Gastroesophageal sphincter (tissue), 4 donors: ENCODE data around the gene OR5C1. TPM values are rescaled to one million over a fixed set of nuclear protein-coding genes. Genes with fewer than 3 reads are reported as not detected.

Experiments used
- ATAC-seq: fragments of 150-250 bp; one replicate; pipeline ENCODE4 v1.9.1; 2016; ENCODE audit warnings: mild to moderate bottlenecking, moderate library complexity
- H3K27ac ChIP-seq, 4 donors: fragments of 200-600 bp; sonication (generic) in 3 of 4; 1 replicate in 3 of 4; 2 replicates in 1 of 4; pipeline ENCODE4 v1.5.1; 2016 to 2019
- H3K27me3 ChIP-seq: fragments of 200-600 bp; sonication (generic); one replicate; pipeline ENCODE4 v1.5.1; 2019
- H3K36me3 ChIP-seq, 2 donors: fragments of 200-600 bp; sonication (generic); one replicate each; pipeline ENCODE4 v1.5.1; 2019; ENCODE audit warnings: control low read depth in 1 of 2
- H3K4me1 ChIP-seq, 3 donors: fragments of 200-600 bp; sonication (generic); 1 replicate in 2 of 3; 2 replicates in 1 of 3; pipeline ENCODE4 v1.5.1; 2016 to 2019; ENCODE audit warnings: control low read depth in 2 of 3
- H3K4me3 ChIP-seq, 2 donors: fragments of 200-600 bp; sonication (generic); one replicate each; pipeline ENCODE4 v1.5.1; 2019; ENCODE audit warnings: mild to moderate bottlenecking in 1 of 2, moderate library complexity in 1 of 2
- H3K9me3 ChIP-seq, 3 donors: fragments of 200-600 bp; sonication (generic); one replicate each; pipeline ENCODE4 v1.5.1; 2017 to 2019; ENCODE audit warnings: control low read depth in 2 of 3
- CTCF ChIP-seq, 4 experiments: fragments of 200-600 bp in 2 of 4; fragments of 450-650 bp in 2 of 4; sonication (generic) in 1 of 4; IDR thresholded peaks; one replicate each; pipeline ENCODE4 v1.5.1; 2017 to 2019; ENCODE audit warnings: antibody characterized with exemption in 4 of 4, mild to moderate bottlenecking in 2 of 4, moderate library complexity in 2 of 4
- EP300 ChIP-seq: sonication (generic); formaldehyde crosslinking; IDR thresholded peaks from one replicate; pipeline ENCODE4 v1.6.1; 2017; ENCODE audit warnings: antibody characterized with exemption, mild to moderate bottlenecking
- POLR2A ChIP-seq, 2 donors: fragments of 450-650 bp; IDR thresholded peaks; one replicate each; pipeline ENCODE4 v1.6.1; 2017; ENCODE audit warnings: antibody characterized with exemption in 2 of 2, mild to moderate bottlenecking in 2 of 2, moderate library complexity in 1 of 2
- POLR2AphosphoS5 ChIP-seq: sonication (generic); formaldehyde crosslinking; IDR thresholded peaks from one replicate; pipeline ENCODE4 v1.6.1; 2017; ENCODE audit warnings: antibody characterized with exemption
- WGBS, 2 donors: methylation state at CpG; one replicate each; pipeline ENCODE4 v1.1.5; 2018; ENCODE audit warnings: low coverage in 1 of 2; 5-methylcytosine and 5-hydroxymethylcytosine counted together
- total RNA-seq, 4 donors: library from RNA; depleted of rRNA; stranded (reverse); fragments of >200 nt; gene quantifications; one replicate each; pipeline ENCODE4 v1.1.0, GENCODE V29; 2016

Gene OR5C1
- total RNA-seq, 4 donors from 2014 or later: not detected

GRCh38 chr9:122786338-122786737, 2.4 kb upstream of the OR5C1 start:
- Histone ChIP-seq H3K27ac (no peak overlapping the region), H3K27me3 (no peaks in the 10 kb centered on the region), H3K36me3 (no peaks in the 10 kb centered on the region), H3K9me3 (no peaks in the 10 kb centered on the region), H3K4me1 (no peaks in the 10 kb centered on the region), H3K4me3 (no peak overlapping the region)
- WGBS, 2 donors: 72 to 97% methylated on average over 2 to 4 of the region's 4 CpGs
- ATAC-seq: no peak
- no peak for TF ChIP-seq POLR2A (IDR thresholded peaks at IDR 0.05)
- TF ChIP-seq EP300: no peak
- TF ChIP-seq POLR2AphosphoS5: no peak
- no peak for TF ChIP-seq CTCF (IDR thresholded peaks at IDR 0.05)

- no peaks in the 10 kb centered on the region for H3K27me3 ChIP-seq
- ATAC-seq: no peak
- H3K36me3 ChIP-seq: no peaks in the 10 kb centered on the region
- TF ChIP-seq POLR2AphosphoS5 (no peak), POLR2A (IDR thresholded peaks at IDR 0.05) (no peak), CTCF (IDR thresholded peaks at IDR 0.05) (no peak), EP300 (no peak)
- H3K4me3 ChIP-seq: no peak overlapping the region
- WGBS, 2 donors: 91 to 94% methylated on average over 8 to 13 of the region's 28 CpGs
- H3K27ac ChIP-seq: no peak overlapping the region
- no peaks in the 10 kb centered on the region for H3K4me1 ChIP-seq
- no peaks in the 10 kb centered on the region for H3K9me3 ChIP-seq
These were observed 718 bp downstream of the OR5C1 start for GRCh38 chr9:122789256-122790046.

GRCh38 chr9:122791872-122792669, 3.3 kb downstream of the OR5C1 start:
- H3K27ac ChIP-seq: no peak overlapping the region
- H3K9me3 ChIP-seq: no peaks in the 10 kb centered on the region
- 87 to 95% methylated on average over 4 to 5 of the region's 5 CpGs for WGBS, 2 donors
- H3K36me3 ChIP-seq: no peaks in the 10 kb centered on the region
- TF ChIP-seq CTCF (IDR thresholded peaks at IDR 0.05): no peak
- no peak for TF ChIP-seq EP300
- TF ChIP-seq POLR2A (IDR thresholded peaks at IDR 0.05): no peak
- no peak overlapping the region for H3K4me3 ChIP-seq
- ATAC-seq: no peak
- H3K27me3 ChIP-seq: no peaks in the 10 kb centered on the region
- H3K4me1 ChIP-seq: no peaks in the 10 kb centered on the region

- ATAC-seq: no peak
- TF ChIP-seq EP300: no peak
- Histone ChIP-seq H3K27ac (no peak overlapping the region), H3K4me3 (no peak overlapping the region), H3K27me3 (no peaks in the 10 kb centered on the region), H3K4me1 (no peaks in the 10 kb centered on the region), H3K36me3 (no peaks in the 10 kb centered on the region), H3K9me3 (no peaks in the 10 kb centered on the region)
- WGBS, 2 donors: 88 to 94% methylated on average over 4 to 5 of the region's 6 CpGs
These were observed 8.8 kb downstream of the OR5C1 start for GRCh38 chr9:122797316-122798063.
